GM12875 (cell line): ENCODE results near the gene ZNF573.

Experiments used
- H3K4me3 ChIP-seq: one replicate; pipeline ENCODE4 v1.5.1; 2011; ENCODE audit warnings: low read depth, low read length, control low read depth
- TF ChIP-seq, protein P1 (sequence below): IDR thresholded peaks from 2 replicates; pipeline ENCODE4 v1.5.1; 2011; ENCODE audit warnings: low read depth, mild to moderate bottlenecking, control low read depth, inconsistent platforms, low read length, moderate library complexity, borderline replicate concordance; ENCODE audit not compliant: insufficient read depth

Gene ZNF573

DNA sequence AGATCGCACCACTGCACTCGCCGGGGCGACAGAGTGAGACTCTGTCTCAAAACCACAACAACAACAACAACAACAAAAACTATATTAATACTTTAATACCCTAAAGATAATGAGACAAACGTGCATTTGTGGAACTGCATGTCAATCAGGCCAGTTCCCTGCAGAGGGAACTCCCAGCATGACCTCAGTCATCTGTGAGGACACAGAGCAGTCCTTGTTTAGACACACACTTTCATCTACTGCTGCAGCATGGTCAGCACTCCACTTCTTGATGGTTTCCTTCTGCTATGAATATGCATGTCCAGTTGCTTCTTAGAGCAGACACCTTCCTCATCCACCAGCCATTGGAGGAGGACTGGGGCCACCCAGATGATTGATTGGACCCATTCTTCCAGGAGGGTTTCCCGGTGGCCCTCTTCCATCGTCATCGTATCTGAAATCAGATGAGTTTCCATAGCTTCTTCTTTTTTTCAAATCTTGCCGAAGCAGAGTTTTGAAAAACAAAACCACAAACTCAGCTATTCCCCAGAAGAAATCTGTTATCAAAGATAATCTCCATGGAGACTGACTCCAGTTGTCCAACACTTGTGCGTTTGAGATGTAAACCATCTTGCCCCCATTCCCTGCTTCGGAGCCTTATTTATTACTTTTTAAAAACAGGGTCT, 86.3 kb downstream of the ZNF573 start:
- H3K4me3 ChIP-seq, result no peak overlapping the region
- TF ChIP-seq, protein P1, sequence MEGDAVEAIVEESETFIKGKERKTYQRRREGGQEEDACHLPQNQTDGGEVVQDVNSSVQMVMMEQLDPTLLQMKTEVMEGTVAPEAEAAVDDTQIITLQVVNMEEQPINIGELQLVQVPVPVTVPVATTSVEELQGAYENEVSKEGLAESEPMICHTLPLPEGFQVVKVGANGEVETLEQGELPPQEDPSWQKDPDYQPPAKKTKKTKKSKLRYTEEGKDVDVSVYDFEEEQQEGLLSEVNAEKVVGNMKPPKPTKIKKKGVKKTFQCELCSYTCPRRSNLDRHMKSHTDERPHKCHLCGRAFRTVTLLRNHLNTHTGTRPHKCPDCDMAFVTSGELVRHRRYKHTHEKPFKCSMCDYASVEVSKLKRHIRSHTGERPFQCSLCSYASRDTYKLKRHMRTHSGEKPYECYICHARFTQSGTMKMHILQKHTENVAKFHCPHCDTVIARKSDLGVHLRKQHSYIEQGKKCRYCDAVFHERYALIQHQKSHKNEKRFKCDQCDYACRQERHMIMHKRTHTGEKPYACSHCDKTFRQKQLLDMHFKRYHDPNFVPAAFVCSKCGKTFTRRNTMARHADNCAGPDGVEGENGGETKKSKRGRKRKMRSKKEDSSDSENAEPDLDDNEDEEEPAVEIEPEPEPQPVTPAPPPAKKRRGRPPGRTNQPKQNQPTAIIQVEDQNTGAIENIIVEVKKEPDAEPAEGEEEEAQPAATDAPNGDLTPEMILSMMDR, result no peak

DNA sequence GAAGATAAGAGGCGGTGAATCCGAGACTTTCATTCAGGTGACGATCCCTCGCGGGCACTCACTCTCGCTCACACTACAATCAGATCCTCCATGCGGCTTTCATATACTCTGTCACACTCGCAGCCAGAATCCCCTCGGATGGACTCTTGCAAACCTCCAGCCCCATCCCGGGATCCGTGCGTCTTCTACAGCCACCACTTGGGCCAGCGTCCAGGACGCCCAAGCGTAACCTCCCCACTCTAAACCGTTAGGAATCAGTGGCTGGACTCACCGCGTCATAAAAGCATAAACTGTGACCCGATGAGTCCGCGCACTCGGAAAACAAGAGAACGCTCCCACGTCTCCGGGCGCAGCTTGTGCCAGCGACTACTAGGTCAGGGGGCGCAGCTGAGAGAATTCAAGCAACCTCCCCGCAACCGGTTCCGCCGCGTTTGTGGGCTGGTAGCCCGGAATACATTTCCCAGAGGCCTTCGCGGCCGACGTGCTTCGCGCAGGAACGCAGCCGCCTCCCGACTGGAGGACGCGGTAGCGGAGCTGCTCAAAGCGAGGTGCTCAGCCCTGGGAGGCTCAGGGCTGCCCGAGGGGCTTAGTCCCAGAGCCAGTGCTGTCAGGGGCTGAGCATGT, 87.4 kb downstream of the ZNF573 start:
- TF ChIP-seq, protein P1, result no peak
- H3K4me3 ChIP-seq, result peak overlapping the region; percentile 38
